KBM-7 (cell line): ENCODE measurements around the gene NUCKS1.

ENCODE experiments used
- DNase-seq: peaks from one replicate; pipeline ENCODE4 v3.0.0-alpha.2; 2015
- in situ Hi-C: fragments of 300-500 bp; cut with MboI; formaldehyde crosslinking; loops from 2 replicates; pipeline ENCODE4 v1.14.3; 2020; ENCODE audit warnings: low sequenced_read_pairs, low pct_unique_long_range_greater_than_20kb, mixed read lengths

The NUCKS1 gene

GRCh38 chr1:205775015-205775716, 25.2 kb upstream of the NUCKS1 start, which contains the start of gene RAB29:
Gene RAB29, minus strand, starts transcription at chr1:205775482. Its CDS starts 526 bp downstream, at chr1:205774956.
- DNase-seq: peak; percentile 83
- in situ Hi-C loops: loop anchor here (25.0 kb wide), 2 partner anchors 187 to 362 kb away; no protein-coding TSS in a partner anchor

- DNase-seq: no peak
- in situ Hi-C loops: loop anchor here (25.0 kb wide), 2 partner anchors 188 to 363 kb away; no protein-coding TSS in a partner anchor
Measured at GRCh38 chr1:205774198-205775014, 24.4 kb upstream of the NUCKS1 start.

GRCh38 chr1:205772607-205773032, 22.6 kb upstream of the NUCKS1 start:
- no peak for DNase-seq
- in situ Hi-C loops: no loop called here

GRCh38 chr1:205770618-205771017, 20.6 kb upstream of the NUCKS1 start:
- in situ Hi-C loops: no loop called here
- no peak for DNase-seq

GRCh38 chr1:205769641-205770365, 19.8 kb upstream of the NUCKS1 start:
- DNase-seq: no peak
- in situ Hi-C loops: no loop called here

GRCh38 chr1:205767248-205767647, 17.3 kb upstream of the NUCKS1 start:
- in situ Hi-C loops: no loop called here

GRCh38 chr1:205766570-205766969, 16.6 kb upstream of the NUCKS1 start:
- in situ Hi-C loops: no loop called here
- no peak for DNase-seq

More at GRCh38 chr1:205767248-205767647, 17.3 kb upstream of the NUCKS1 start:
- no peak for DNase-seq

GRCh38 chr1:205766038-205766437, 16.1 kb upstream of the NUCKS1 start:
- no peak for DNase-seq
- in situ Hi-C loops: no loop called here

- in situ Hi-C loops: no loop called here
- DNase-seq: no peak
Measured at GRCh38 chr1:205764578-205764977, 14.6 kb upstream of the NUCKS1 start.

- in situ Hi-C loops: no loop called here
- DNase-seq: no peak
Measured at GRCh38 chr1:205763980-205764379, 14.0 kb upstream of the NUCKS1 start.

GRCh38 chr1:205760606-205761005, 10.6 kb upstream of the NUCKS1 start:
- DNase-seq: no peak
- in situ Hi-C loops: no loop called here

GRCh38 chr1:205756552-205756951, 6.6 kb upstream of the NUCKS1 start:
- in situ Hi-C loops: no loop called here
- no peak for DNase-seq

- in situ Hi-C loops: no loop called here
- no peak for DNase-seq
Measured at GRCh38 chr1:205754857-205755256, 4.9 kb upstream of the NUCKS1 start.

GRCh38 chr1:205751036-205751651, 1.2 kb upstream of the NUCKS1 start:
- in situ Hi-C loops: no loop called here
- peak; percentile 64 for DNase-seq

GRCh38 chr1:205749234-205750137, 496 bp downstream of the NUCKS1 start:
- peak; percentile 97 for DNase-seq
- in situ Hi-C loops: no loop called here

GRCh38 chr1:205748403-205749233, 1.4 kb downstream of the NUCKS1 start:
- peak; percentile 77 for DNase-seq

GRCh38 chr1:205746757-205747412, 3.1 kb downstream of the NUCKS1 start:
- in situ Hi-C loops: no loop called here
- DNase-seq: no peak

More at GRCh38 chr1:205748403-205749233, 1.4 kb downstream of the NUCKS1 start:
- in situ Hi-C loops: no loop called here
